Right lung (tissue), 5 donors: ENCODE data around the gene CHRNB1. TPM values are rescaled to one million over a fixed set of nuclear protein-coding genes. Genes with fewer than 3 reads are reported as not detected.
"Not testable (repeated sequence)": the region's sequence is repeated elsewhere in the genome, so short reads cannot be mapped to it uniquely, and the experiment has no call there.

ENCODE experiments used
- DNase-seq, 2 donors: peaks; one replicate each; pipeline ENCODE4 v3.0.0-alpha.2; 2013
- polyA plus RNA-seq, 5 donors: library from polyadenylated mRNA; unstranded; fragments of 120-200 nt; gene quantifications; one replicate each; pipeline versions ENCODE4 v1.2.1 to v1.2.3, GENCODE V29; 2013; ENCODE audit warnings: inconsistent platforms in 1 of 5, low replicate concordance in 1 of 5; ENCODE audit not compliant: insufficient read length in 5 of 5, insufficient read depth in 1 of 5

The CHRNB1 gene
- polyA plus RNA-seq, 5 donors: 9.0 to 14.8 (median 10.5) TPM

GRCh38 chr17:7465597-7466275 is 20.9 kb downstream of the CHRNB1 start:
- DNase-seq: peak in 1 of 2 donors; percentile 17

- no peak for DNase-seq
Measured at GRCh38 chr17:7466318-7466638, 21.4 kb downstream of the CHRNB1 start.

DNA sequence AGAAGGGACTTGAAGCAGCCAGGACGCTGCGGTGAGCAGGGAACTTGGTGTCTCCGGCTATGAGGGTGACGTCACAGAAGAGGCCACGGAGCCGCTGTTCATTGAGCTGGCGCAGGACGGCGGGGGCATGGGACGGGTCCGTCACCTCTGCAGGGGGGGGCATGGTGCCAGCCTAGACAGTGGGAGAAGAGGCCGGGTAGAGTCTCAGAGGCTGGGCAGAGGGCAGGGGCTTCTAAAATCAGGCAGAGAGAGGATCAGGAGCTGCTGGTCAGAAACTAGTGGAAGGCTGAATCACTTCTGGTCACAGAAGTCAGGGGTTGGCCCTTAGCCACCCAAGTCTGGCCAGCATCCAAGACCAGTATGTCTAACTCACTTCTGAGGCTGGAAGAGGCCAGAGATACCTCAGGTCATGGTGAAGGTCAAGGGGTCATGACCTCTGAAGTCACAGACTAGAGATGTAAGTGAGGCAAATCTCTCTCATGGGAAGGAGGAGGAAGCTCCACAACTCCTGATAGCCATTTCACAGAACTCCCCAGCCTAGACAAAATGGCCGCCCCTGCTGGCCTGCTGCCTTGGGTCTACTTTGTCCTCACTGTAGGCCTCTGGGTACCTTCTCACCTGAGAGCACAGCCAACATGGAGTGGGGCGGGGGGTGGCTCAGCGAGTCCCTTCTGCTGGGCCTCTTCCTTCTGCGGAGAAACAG is 21.9 kb downstream of the CHRNB1 start:
- DNase-seq: no peak

- no peak for DNase-seq
Measured at GRCh38 chr17:7467498-7467897, 22.6 kb downstream of the CHRNB1 start.

- DNase-seq: no peak
Measured at GRCh38 chr17:7468290-7468689, 23.4 kb downstream of the CHRNB1 start.

DNA sequence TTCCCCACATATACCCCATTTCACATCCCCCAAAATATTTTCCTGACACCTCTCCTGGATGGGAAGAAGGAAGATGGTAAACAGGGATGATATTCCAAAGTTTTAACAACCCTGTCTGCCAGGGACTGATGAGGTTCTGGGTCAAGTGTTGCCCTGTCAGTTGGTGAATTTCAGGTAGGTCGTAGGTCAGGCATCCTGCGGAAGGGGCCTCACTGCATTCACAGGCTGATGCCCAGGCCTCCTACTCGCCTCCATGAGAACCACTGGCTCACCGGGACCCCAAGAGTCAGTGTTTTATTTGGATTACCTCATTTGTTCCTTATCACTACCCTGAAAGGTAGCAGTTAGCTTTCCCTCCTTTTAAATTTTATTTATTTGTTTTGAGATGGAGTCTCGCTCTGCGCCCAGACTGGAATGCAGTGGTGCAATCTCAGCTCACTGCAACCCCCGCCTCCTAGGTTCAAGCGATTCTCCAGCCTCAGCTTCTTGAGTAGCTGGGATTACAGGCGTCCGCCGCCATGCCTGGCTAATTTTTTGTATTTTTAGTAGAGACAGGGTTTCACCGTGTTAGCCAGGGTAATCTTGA is 24.0 kb downstream of the CHRNB1 start:
- no peak for DNase-seq

DNA sequence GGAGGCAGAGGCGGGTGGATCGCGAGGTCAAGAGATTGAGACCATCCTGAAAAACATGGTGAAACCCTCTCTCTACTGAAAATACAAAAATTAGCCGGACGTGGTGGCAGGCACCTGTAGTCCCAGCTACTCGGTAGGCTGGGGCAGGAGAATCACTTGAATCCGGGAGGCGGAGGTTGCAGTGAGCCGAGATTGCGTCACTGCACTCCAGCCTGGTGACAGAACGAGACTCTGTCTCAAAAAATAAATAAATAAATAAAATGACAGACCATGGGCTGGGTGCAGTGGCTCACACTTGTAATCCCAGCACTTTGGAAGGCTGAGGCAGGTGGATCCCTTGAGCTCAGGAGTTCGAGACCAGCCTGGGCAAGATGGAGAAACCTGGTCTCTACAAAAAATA is 25.0 kb downstream of the CHRNB1 start:
- DNase-seq: not testable (repeated sequence)

- DNase-seq: not testable (repeated sequence)
Measured at GRCh38 chr17:7470457-7470973, 25.7 kb downstream of the CHRNB1 start.

- no peak for DNase-seq
Measured at GRCh38 chr17:7471729-7472128, 26.9 kb downstream of the CHRNB1 start.

DNA sequence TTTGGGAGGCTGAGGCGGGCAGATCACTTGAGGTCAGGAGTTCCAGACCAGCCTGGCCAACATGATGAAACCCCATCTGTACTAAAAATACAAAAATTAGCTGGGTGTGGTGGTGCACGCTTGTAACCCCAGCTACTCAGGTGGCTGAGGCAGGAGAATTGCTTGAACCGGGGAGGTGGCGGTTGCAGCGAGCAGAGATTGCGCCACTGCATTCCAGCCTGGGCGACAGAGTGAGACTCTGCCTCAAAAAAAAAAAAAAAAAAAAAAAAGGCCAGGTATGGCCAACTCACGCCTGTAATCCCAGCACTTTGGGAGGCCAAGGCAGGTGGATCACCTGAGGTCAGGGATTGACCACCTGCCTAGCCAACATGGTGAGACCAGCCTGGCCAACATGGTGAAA is 29.9 kb downstream of the CHRNB1 start:
- not testable (repeated sequence) for DNase-seq

- no peak for DNase-seq
Measured at GRCh38 chr17:7475764-7476422, 31.0 kb downstream of the CHRNB1 start.

DNA sequence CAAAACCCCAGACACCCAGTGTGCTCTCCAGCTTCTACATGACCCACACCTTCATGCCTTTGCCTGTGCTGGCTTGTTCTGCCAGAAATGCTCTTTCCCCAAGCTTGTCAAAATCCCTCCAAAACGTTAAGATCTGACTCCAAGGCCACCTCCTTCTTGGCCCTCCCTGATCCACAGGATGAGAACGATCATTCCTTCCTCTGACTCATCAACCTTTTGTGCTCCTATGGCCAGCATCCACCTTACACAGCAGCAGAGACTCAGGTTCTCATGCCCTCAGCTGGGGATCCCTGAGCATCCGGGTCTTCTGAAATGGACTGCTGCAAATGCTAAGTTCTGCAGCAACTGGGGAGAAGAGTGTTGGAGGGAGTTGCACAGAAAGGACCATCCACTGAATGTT is 31.6 kb downstream of the CHRNB1 start:
- DNase-seq: no peak

DNA sequence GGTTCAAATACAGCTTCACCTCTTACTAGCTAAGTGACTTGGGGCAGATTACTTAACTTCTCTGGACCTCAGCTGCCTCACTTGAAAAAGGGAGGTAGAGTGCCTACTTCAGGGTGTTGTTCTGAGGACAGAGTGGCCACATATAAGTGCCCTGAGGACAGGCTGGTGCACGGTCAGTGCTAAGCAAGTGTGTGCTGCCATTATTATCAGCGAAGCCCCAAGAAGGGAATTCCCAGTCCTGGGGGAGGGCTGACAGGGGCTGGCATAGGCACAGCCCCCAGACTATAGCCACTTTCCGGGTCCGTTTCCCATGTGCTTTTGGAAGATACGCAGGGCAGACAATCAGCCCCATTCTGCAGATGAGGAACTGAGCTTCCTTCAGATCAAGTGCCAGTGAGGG is 32.1 kb downstream of the CHRNB1 start:
- no peak for DNase-seq

- peak in 1 of 2 donors; percentile 55 for DNase-seq
Measured at GRCh38 chr17:7477392-7478275, 32.8 kb downstream of the CHRNB1 start.

DNA sequence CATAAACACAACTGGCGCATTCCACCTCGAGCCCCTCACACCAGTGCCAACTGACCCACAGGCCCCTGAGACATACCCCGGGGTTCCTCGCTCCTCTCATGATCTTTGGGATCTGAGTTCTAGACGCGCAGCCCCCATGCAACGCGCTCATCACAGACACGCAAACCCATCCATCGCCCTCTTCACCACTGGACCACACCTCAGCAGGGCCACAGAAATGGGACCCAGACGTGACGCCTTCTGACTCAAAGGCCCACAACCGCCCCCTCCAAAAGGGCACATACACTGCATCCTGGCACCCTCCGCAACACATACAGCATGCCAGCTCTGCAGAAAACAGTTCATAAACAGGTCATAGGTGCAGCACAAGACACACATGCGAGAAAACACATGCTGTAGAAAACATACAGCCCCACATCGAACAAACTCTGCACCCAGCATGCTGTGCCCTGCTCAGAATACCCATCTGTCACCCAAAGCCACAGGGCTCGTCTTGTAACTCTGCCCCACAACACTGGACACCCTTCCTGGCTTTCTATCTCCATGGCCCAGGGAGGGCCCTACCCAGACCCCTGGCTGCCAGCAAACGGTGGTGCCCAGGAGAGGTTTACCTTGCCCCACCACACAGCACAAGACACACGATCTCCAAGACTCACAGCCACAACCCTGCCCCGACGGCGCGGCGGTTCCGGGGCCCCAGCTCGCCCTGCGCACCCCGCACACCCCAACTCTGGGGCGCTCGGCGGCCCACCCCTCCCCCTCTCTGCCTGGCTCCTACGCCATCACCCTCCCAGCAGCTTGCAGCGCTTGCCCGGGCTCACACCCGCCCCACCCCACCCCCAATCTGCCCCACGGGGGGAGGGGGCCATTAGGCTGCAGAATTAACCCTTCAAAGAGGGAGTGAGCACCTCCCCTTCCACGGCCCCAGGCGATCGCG is 33.7 kb downstream of the CHRNB1 start:
- DNase-seq: peak; percentile 58 to 69

DNA sequence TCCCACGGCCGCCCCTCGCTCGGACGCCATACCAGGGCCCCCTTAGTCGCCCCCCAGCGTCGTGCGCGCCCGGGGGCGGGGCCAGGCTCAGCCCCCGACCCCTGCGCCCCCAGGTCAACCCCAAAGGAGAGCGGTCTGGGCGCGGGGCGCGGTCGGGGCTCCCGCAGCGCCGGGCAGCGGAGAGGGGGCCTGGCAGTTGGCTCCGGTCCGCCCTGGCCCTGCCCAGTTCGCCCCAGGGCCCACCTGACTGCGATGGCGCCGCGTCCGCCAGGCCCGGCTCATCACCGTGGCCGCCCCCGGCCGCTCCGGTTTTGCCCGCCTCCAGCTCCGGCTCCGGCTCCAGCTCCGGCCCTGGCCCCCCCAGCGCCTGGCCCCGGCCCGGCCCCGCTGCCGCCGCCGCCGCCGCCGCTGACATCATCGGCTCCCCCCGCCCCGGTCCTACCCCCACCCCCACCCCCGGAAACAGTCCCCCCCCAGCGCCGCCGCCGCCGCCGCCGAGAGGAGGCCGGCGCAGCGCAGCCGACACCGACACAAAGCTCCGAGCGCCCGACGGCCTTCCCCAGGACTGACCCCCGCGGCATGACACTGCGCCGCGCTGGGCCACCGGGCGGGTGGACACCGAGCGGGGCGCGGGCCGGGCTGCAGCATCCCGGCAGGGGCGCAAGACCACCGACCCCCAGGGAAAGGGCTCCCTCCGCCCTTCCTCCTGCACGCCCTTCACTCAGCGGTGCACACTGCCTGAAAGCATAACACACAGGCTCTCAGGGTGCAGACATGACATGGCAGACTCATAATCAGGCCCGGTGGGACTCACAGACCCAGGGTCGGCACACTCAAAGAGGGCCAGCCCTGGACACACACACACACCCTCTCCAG is 34.6 kb downstream of the CHRNB1 start, which contains the start of gene ZBTB4:
TSS of gene ZBTB4 (minus strand) at position 419 of the 876 bp plus-strand sequence. CDS start 12,830 bp downstream, outside the sequence.
- peak in 1 of 2 donors; percentile 55 for DNase-seq

DNA sequence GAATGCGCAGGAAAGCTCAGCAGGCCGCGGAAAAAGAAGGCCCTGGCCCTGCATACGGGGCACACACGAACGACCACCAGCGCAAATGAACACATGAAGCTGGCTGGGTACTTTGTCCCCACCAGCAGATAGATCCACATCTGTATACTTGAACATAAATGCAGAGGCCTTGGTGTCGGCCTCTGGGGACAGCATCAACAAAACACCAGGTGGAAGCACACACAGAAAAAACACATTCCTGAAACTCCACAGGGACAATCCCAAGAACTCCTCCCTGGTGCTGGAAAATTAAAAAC is 35.2 kb downstream of the CHRNB1 start:
- DNase-seq: no peak

DNA sequence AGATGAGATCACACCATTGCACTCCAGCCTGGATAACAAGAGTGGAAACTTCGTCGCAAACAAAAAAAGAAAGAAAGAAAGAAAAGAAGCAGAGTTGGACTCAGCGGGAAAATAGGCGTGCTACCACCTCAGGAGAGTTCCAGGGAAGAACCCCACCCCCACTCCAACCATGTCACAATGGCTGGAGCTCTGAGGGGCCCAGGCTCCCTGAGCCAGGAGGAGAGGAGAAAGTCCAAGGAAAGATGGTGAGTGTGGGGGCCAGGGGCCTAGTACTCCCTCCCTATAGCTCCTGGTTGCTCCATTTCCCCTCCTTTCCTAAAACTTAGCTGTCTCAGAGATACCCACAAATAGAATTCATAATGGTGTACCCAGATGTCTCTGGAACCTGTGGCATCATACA is 36.4 kb downstream of the CHRNB1 start, which contains the start of gene SLC35G6:
TSS of gene SLC35G6 (plus strand) at position 172 of the 400 bp plus-strand sequence. CDS start at position 243, 71 bp downstream.
- not testable (repeated sequence) for DNase-seq
